Measurements from ENCODE around the gene CNKSR3. TPM values are rescaled to one million over a fixed set of nuclear protein-coding genes. Genes with fewer than 3 reads are reported as not detected.

The CNKSR3 gene
- total RNA-seq, 1 donor from 2014 or later = 0.20 TPM

DNA sequence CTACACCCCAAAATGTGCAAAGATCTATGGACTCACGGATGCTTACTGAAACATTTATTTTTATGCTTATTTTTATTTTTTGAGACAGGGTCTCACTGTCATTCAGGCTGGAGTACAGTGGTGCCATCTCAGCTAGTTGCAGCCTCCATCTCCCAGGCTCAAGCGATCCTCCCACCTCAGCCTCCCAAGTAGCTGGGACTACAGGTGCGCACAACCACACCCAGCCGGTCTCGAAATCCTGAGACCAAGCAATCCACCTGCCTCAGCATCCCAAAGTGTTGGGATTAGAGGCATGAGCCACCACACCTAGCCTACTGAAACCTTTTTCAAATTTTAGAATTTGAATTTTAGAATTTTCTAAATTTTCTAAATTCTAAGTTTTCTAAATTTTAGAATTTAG is 103.0 kb downstream of the CNKSR3 start:
- peaks cover 2% of the 10 kb centered on the region for H3K27me3 Mint-ChIP-seq
- POLR2A ChIA-PET = no interaction called here
- H3K4me3 Mint-ChIP-seq = no peak overlapping the region
- H3K36me3 Mint-ChIP-seq (ENCODE audit: low read depth) = no peaks in the 10 kb centered on the region
- no peaks in the 10 kb centered on the region for H3K9me3 Mint-ChIP-seq
- intact Hi-C loops (cut with micrococcal nuclease) = no loop called here
- no peak overlapping the region for H3K27ac Mint-ChIP-seq
- DNase-seq = no peak
- ATAC-seq (ENCODE audit: low read depth) = no peak
- TF ChIP-seq, protein P1, sequence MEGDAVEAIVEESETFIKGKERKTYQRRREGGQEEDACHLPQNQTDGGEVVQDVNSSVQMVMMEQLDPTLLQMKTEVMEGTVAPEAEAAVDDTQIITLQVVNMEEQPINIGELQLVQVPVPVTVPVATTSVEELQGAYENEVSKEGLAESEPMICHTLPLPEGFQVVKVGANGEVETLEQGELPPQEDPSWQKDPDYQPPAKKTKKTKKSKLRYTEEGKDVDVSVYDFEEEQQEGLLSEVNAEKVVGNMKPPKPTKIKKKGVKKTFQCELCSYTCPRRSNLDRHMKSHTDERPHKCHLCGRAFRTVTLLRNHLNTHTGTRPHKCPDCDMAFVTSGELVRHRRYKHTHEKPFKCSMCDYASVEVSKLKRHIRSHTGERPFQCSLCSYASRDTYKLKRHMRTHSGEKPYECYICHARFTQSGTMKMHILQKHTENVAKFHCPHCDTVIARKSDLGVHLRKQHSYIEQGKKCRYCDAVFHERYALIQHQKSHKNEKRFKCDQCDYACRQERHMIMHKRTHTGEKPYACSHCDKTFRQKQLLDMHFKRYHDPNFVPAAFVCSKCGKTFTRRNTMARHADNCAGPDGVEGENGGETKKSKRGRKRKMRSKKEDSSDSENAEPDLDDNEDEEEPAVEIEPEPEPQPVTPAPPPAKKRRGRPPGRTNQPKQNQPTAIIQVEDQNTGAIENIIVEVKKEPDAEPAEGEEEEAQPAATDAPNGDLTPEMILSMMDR (IDR thresholded peaks at IDR 0.05) = no peak
- no peaks in the 10 kb centered on the region for H3K4me1 Mint-ChIP-seq
- CTCF ChIA-PET = no interaction called here

DNA sequence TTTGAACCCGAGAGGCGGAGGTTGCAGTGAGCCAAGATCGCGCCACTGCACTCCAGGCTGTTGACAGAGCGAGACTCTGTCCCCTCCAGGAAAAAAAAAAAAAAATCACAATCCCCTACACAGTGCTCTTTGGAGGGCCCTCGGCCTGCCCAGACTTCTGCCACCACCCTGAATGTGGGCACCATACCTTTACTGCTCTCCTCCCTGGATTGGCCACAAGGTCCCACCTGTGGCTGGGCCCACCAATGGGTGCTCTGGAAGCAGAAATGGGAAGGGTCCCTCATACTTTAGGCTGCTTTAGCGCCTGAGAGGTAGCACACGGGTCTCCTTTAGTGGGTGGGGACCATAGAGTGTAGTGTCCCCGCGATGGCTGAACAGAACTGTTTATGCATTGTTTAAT is 103.6 kb downstream of the CNKSR3 start:
- H3K27ac Mint-ChIP-seq = no peak overlapping the region
- intact Hi-C loops (cut with micrococcal nuclease) = no loop called here
- POLR2A ChIA-PET = no interaction called here
- DNase-seq = no peak
- H3K27me3 Mint-ChIP-seq = peaks cover 2% of the 10 kb centered on the region
- TF ChIP-seq, protein P1 (IDR thresholded peaks at IDR 0.05) = no peak
- H3K9me3 Mint-ChIP-seq = no peaks in the 10 kb centered on the region
- ATAC-seq (ENCODE audit: low read depth) = no peak
- CTCF ChIA-PET = no interaction called here
- no peaks in the 10 kb centered on the region for H3K4me1 Mint-ChIP-seq
- H3K4me3 Mint-ChIP-seq = no peak overlapping the region
- H3K36me3 Mint-ChIP-seq (ENCODE audit: low read depth) = no peaks in the 10 kb centered on the region

DNA sequence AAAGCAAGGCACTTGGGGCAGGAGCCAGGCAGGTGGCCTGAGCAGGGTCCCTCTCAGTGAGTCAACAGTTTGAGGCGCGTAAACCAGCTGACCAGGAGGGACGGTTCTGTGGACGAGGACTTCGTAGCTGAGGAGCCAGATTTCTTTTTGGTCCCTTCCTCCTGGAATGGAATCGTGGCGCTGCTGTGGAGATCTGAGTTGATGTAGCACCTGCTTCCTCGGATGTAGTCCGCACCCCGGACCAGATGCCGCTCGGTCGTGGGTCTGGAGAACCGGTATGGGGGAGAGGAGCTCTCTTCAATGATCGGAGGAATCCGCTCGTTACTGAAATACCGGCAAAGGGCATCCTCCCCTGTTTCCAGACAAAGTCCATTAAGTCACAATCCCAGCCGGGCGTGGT is 104.2 kb downstream of the CNKSR3 start:
- peaks cover 2% of the 10 kb centered on the region for H3K27me3 Mint-ChIP-seq
- CTCF ChIA-PET = no interaction called here

DNA sequence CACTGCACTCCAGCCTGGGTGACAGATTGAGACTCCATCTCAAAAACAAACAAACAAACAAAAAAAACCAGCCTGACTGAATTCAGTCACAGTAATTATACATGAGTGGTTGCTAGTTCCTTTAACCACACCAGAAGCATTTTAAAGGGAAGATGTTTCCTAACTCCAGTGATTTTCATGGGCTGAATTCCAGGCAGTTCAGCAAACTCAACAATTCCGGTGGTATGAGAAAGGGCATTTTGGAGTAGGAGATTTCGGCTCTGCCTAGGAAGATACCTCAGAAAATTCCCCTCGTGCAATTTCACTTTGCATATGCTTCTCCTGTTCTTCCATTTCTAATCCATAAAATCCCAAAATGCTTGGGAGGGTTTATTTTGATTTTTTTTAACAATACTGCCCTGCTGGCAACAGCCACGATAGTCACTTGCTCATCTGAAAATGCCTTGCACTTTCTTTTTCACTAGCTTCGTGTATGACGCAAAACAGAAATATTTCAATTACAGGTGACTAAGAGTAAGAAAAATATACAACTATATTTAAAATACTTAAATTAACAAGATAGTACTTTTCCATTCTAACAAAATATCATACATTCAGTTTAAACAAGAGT is 105.6 kb downstream of the CNKSR3 start:
- Mint-ChIP-seq H3K27me3 (peaks cover 2% of the 10 kb centered on the region), H3K4me1 (no peaks in the 10 kb centered on the region), H3K36me3 (ENCODE audit: low read depth) (no peaks in the 10 kb centered on the region), H3K9me3 (no peaks in the 10 kb centered on the region), H3K27ac (no peak overlapping the region), H3K4me3 (no peak overlapping the region)
- ATAC-seq (ENCODE audit: low read depth) = no peak
- intact Hi-C loops (cut with micrococcal nuclease) = no loop called here
- ChIA-PET POLR2A (no interaction called here), CTCF (no interaction called here)
- no peak for DNase-seq
- TF ChIP-seq, protein P1 (IDR thresholded peaks at IDR 0.05) = no peak

More for the DNA sequence above, 104.2 kb downstream of the CNKSR3 start:
- Mint-ChIP-seq H3K4me3 (no peak overlapping the region), H3K27ac (no peak overlapping the region), H3K36me3 (ENCODE audit: low read depth) (no peaks in the 10 kb centered on the region), H3K9me3 (no peaks in the 10 kb centered on the region), H3K4me1 (no peaks in the 10 kb centered on the region)
- POLR2A ChIA-PET = no interaction called here
- TF ChIP-seq, protein P1 (IDR thresholded peaks at IDR 0.05) = no peak
- intact Hi-C loops (cut with micrococcal nuclease) = no loop called here
- no peak for ATAC-seq (ENCODE audit: low read depth)
- DNase-seq = no peak

DNA sequence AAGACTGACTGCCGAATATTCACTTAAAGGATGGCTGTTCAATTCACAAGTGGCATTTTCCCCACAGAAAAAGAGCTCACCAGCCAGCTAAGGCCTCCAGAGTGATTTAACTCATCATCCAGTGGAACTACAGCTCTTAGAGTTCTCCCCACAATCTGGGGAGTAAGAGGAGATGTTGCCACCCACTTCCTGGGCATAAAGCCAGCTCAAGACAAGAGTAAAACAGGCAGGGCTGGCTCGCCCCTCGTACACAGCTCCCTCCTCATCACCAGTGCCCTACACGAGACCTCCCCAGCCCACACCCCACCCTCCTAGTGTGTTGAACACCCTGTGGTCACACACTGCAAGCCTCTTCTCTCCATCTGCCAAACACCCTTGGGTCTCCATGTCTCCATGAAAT is 106.7 kb downstream of the CNKSR3 start:
- TF ChIP-seq, protein P1 (IDR thresholded peaks at IDR 0.05) = no peak
- intact Hi-C loops (cut with micrococcal nuclease) = no loop called here
- DNase-seq (no peak), ATAC-seq (ENCODE audit: low read depth) (no peak)
- ChIA-PET POLR2A (no interaction called here), CTCF (no interaction called here)
- Mint-ChIP-seq H3K27me3 (peaks cover 2% of the 10 kb centered on the region), H3K4me3 (no peak overlapping the region), H3K36me3 (ENCODE audit: low read depth) (no peaks in the 10 kb centered on the region), H3K4me1 (no peaks in the 10 kb centered on the region), H3K27ac (no peak overlapping the region), H3K9me3 (no peaks in the 10 kb centered on the region)
